Ureter (tissue), 1 donor: Measurements from ENCODE around the gene SDCCAG8. TPM values are rescaled to one million over a fixed set of nuclear protein-coding genes. Genes with fewer than 3 reads are reported as not detected.

ENCODE experiments used
- DNase-seq: peaks from one replicate; pipeline ENCODE4 v3.0.0-alpha.2; 2020; ENCODE audit warnings: low spot score
- total RNA-seq: library from RNA; stranded (reverse); gene quantifications from one replicate; pipeline ENCODE4 v1.2.4, GENCODE V29; 2023
- donor health status: DM: yes; HTN: yes; CAD: no.

The SDCCAG8 gene
- total RNA-seq, 1 donor from 2014 or later: 54.1 TPM

- DNase-seq: no peak
Measured at GRCh38 chr1:243455760-243456651, 200.2 kb downstream of the SDCCAG8 start.

GRCh38 chr1:243457363-243457982, 201.6 kb downstream of the SDCCAG8 start:
- no peak for DNase-seq

DNA sequence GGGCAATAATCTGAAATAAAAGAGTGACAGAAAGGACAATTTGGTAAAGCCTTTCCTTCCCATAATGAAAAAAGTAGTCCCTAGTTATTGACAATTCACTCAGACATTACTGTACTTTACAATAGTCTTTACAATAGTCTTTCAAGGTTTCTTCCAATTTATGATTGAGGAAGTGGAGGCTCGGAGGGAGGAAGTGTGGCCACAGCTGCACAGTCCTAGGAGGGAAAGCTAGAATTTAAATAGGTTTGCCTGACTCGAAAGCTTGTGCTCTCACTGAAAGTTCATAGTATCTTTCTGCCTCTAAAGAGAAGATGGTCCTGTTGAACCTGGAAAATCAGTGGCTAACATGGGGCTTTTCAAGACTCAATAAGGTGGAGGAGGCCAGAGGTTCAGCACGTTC, 203.2 kb downstream of the SDCCAG8 start:
- no peak for DNase-seq

DNA sequence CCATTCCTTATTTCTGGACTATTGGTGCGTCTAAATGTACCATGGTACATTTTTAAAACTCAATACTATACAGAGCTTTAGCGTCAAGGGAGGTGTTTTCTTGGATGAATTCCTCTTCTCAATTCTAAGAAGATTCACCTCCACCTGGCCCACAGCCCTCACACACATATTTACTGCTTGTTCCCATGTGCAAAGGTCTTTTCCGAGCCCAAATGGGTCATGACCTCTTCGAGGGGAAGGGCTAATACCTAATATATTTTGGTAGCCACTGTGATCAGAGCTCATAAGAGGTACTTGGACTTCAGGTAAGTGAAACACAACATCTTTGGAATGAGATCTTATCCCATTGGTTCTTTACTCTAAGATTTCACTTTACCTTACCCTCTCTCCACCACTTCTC, 205.9 kb downstream of the SDCCAG8 start:
- no peak for DNase-seq

- no peak for DNase-seq
Measured at GRCh38 chr1:243462929-243463697, 207.3 kb downstream of the SDCCAG8 start.

DNA sequence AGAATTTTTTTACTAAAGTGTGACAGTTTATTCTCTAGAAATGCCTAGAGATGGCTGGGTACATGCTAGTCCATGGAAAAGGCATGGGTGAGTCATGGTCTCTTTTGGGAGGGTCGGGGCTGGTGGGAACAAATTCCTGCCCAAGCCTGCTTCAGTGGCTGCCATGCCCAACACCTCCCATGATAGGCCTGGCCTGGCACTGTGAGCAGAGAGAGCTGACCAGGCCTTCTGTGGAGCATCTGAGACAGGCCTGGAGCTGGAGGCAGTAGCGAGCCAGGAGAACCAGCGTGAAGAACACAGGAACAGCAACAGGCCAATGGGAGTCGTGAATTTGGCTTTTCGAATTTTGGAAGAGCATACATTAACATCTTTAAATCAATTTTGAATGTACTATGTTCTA, 209.2 kb downstream of the SDCCAG8 start:
- DNase-seq: no peak

DNA sequence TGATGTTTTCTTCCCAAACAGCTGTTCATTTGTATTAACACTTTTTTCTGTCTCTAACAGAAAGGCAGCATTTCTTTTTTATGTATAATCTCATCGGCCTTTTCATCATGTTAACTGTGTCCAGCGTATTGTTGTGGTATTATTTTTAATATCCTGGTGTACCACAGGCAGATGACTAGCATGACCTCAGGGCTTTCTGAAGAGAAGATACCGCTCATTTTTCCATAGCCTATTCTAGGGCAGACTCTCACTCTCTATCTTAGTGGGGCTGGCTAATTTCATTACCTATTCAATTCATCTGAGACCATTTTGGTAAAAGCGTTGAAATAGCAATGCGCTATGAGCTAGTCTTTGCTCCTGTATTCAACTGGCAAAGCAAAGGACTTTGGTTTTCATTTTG, 209.9 kb downstream of the SDCCAG8 start:
- no peak for DNase-seq

DNA sequence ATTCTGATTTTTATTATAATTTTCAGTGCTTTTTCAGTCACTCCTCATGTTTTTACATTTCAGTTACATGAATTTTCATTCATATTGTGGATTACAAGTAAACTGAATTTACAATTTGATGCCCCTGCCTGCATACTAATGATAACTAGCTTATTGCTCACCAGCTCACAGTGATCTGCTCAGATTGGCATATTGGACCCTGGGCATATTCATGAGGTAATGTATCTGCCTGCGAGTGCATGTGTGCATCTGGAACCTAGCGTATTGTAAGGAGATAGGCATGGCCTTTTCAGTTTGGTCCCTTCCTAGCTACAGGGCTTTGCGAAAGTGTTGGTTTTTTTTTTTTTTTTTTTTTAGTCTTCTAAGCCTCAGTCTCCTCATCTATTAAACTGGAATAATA, 213.7 kb downstream of the SDCCAG8 start:
- no peak for DNase-seq

- no peak for DNase-seq
Measured at GRCh38 chr1:243470502-243470901, 214.7 kb downstream of the SDCCAG8 start.

DNA sequence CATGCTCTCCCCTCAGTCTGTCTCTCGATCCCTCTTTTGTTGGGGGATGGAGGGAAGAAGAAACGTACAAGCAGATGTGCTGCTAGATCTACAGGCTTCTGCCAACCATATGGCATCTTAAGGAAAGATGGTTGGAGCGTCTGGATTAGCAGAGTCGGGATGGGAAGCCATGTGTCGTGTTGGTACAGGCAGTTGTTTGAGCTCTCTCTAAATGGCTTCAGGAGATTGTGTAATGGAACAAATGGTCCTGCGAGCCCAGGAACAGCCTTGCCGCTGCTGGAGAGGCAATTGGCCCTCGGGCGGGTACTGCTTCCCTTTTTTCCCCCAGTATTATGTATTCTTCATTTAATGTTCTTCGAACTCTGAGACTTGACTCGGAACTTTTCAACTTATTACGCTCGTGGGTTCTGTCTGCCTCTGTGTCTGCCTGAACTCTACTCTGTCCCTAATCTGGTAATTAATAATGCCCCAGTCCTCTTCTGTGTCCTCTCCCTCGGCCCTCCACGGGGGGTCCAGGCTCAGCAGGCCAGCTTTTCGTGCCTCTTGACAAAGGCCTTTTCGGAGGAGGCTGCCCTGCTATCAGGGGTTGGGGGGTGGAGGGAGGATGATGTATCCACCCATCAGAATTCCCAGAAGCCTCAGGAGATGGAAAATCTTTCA, 215.3 kb downstream of the SDCCAG8 start:
- DNase-seq: no peak

GRCh38 chr1:243471754-243472745, 216.2 kb downstream of the SDCCAG8 start:
- no peak for DNase-seq

GRCh38 chr1:243473227-243474135, 217.6 kb downstream of the SDCCAG8 start:
- no peak for DNase-seq

- DNase-seq: no peak
Measured at GRCh38 chr1:243474136-243474881, 218.5 kb downstream of the SDCCAG8 start.

DNA sequence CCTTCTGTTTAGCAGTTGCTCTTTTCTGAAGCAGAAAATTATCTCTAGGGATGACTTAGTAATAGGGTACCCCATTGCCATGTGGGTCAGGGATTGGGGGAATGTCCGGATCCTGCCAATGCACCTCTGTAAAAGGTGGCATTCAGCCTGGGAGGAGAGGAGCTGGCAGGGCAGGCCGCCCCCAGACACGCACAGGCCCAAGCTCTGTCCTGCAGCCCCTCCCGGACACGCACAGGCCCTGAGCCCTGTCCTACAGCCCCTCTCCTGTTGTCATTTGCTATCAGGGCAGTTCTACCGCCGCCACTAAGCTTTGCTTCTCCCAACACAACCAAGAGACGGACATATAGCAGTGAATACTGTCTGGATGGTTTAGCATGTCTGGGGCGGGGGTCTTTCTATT, 219.1 kb downstream of the SDCCAG8 start:
- DNase-seq: no peak

- no peak for DNase-seq
Measured at GRCh38 chr1:243475966-243476365, 220.1 kb downstream of the SDCCAG8 start.

DNA sequence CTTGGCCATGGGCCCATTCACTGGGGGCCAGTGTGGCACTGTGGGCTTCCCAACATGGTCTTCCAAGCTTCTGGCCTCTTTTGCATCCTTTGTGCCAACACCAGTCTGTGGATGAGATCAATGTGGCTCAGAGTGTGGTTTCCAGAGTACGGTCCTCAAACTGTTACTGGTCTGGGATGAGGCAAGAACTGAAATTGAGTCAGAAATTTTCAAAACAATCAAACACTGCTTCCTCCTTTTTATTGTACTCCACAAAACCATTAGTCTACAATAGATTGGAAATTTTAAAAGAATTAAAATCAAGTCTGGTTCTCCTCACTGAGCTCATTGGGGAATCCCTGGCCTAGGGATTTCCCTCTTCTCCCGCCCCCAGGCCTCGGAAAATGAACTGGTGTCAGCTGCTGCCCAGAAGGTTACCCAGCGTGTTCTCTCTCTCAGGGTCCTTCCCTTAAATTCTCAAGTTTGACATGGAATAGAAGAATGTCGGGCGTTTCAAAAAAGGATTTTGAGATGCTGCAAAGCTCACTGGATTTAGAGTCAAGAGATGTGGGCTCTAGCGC, 222.0 kb downstream of the SDCCAG8 start:
- no peak for DNase-seq

DNA sequence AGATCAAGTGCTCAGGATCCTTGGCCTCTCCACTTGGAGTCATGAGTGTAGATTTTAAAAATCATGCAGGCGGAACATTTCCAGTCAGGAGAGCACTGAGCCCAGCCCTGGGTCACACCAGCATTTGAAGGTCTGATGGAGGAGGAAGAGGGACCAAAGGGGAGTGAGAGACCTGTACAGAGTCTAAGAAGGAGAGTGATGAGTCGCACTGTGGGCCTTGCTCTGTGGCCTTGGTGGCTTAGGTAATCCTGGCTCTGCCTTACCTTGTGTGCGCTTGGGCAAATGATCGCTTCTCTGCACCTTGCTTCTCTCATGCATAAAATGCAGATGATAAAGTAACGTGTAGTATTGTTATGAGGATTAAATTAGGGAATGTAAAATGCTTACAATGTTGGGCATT, 225.3 kb downstream of the SDCCAG8 start:
- no peak for DNase-seq
